IMR-90 (cell line): ENCODE data around the gene DNAI2. TPM values are rescaled to one million over a fixed set of nuclear protein-coding genes. Genes with fewer than 3 reads are reported as not detected.

Source experiments
- ATAC-seq: fragments of 200-7000 bp; cut with Tn5 transposase; 2 replicates; pipeline ENCODE4 v1.9.1; 2020; ENCODE audit warnings: low read depth, mild to moderate bottlenecking, moderate library complexity
- BruUV-seq: library from RNA; stranded (reverse); fragments of 400-500 nt; replicated peaks from 2 replicates; lab custom pipeline; 2021; lab: Mats Ljungman, UMichigan
- CTCF ChIA-PET: fragments of 300-600 bp; formaldehyde crosslinking; extraction: SDS; loops from one replicate; lab custom pipeline; 2021; ENCODE audit warnings: antibody characterized with exemption; lab: Yijun Ruan, JAX
- POLR2A ChIA-PET: fragments of 300-600 bp; sonication (Branson Sonifier 250); formaldehyde crosslinking; loops from one replicate; lab custom pipeline; 2022; ENCODE audit warnings: antibody characterized with exemption; ENCODE audit not compliant: unreplicated experiment; lab: Charles Lee
- DNase-seq: peaks from one replicate; pipeline ENCODE4 v3.0.0; 2013
- H2AFZ ChIP-seq: replicated peaks from 2 replicates; pipeline ENCODE3; 2013; ENCODE audit warnings: low read length, mild to moderate bottlenecking; ENCODE audit not compliant: poor library complexity
- H2AK5ac ChIP-seq: 2 replicates; pipeline ENCODE4 v1.6.1; 2013; ENCODE audit warnings: low read depth, low read length, inconsistent platforms
- H2AK9ac ChIP-seq: replicated peaks from 2 replicates; pipeline ENCODE3; 2013; ENCODE audit warnings: mild to moderate bottlenecking, low read depth, low read length, moderate library complexity; ENCODE audit not compliant: poor library complexity
- H2BK120ac ChIP-seq: 2 replicates; pipeline ENCODE4 v1.6.1; 2013; ENCODE audit warnings: low read depth, low read length, inconsistent platforms
- H2BK15ac ChIP-seq: 3 replicates; pipeline ENCODE4 v1.6.1; 2013; ENCODE audit warnings: low read depth, low read length, inconsistent platforms
- H2BK20ac ChIP-seq: 2 replicates; pipeline ENCODE4 v1.6.1; 2013; ENCODE audit warnings: low read depth, mild to moderate bottlenecking, inconsistent platforms, low read length, moderate library complexity
- H2BK5ac ChIP-seq: 2 replicates; pipeline ENCODE4 v1.6.1; 2013; ENCODE audit warnings: mild to moderate bottlenecking, low read depth, low read length, inconsistent platforms; ENCODE audit not compliant: poor library complexity, severe bottlenecking
- H3K14ac ChIP-seq: replicated peaks from 2 replicates; pipeline ENCODE4 v1.6.1; 2013; ENCODE audit warnings: low read depth, low read length, inconsistent platforms
- H3K18ac ChIP-seq: 2 replicates; pipeline ENCODE4 v1.6.1; 2013; ENCODE audit warnings: low read depth, low read length, control low read depth
- H3K23ac ChIP-seq: 2 replicates; pipeline ENCODE4 v1.6.1; 2013; ENCODE audit warnings: low read depth, low read length, inconsistent platforms
- H3K27ac ChIP-seq: 2 replicates; pipeline ENCODE4 v1.5.1; 2013; ENCODE audit warnings: mild to moderate bottlenecking, control low read depth, low read length; ENCODE audit not compliant: insufficient read depth
- H3K27me3 ChIP-seq: 2 replicates; pipeline ENCODE4 v1.6.1; 2013; ENCODE audit warnings: low read length; ENCODE audit not compliant: control insufficient read depth, insufficient read depth
- H3K36me3 ChIP-seq: 2 replicates; pipeline ENCODE4 v1.6.1; 2013; ENCODE audit warnings: low read length, mixed read lengths; ENCODE audit not compliant: control insufficient read depth, insufficient read depth
- H3K4ac ChIP-seq: 2 replicates; pipeline ENCODE4 v1.6.1; 2013; ENCODE audit warnings: low read depth, low read length, inconsistent platforms
- H3K4me1 ChIP-seq: 2 replicates; pipeline ENCODE4 v1.6.1; 2013; ENCODE audit warnings: low read length, mixed read lengths; ENCODE audit not compliant: control insufficient read depth, insufficient read depth
- H3K4me2 ChIP-seq: 2 replicates; pipeline ENCODE4 v1.6.1; 2013; ENCODE audit warnings: low read depth, mild to moderate bottlenecking, control low read depth, low read length, moderate library complexity
- H3K4me3 ChIP-seq: 2 replicates; pipeline ENCODE4 v1.5.1; 2013; ENCODE audit warnings: low read depth, mild to moderate bottlenecking, control low read depth, low read length, moderate library complexity; ENCODE audit not compliant: insufficient read depth
- H3K56ac ChIP-seq: 2 replicates; pipeline ENCODE4 v1.6.1; 2013; ENCODE audit warnings: low read length, inconsistent platforms; ENCODE audit not compliant: insufficient read depth; ENCODE audit errors: extremely low read depth
- H3K79me1 ChIP-seq, 2 experiments: 2 replicates each; pipeline ENCODE4 v1.6.1; 2013; ENCODE audit warnings: low read length in 2 of 2, inconsistent platforms in 1 of 2, low read depth in 1 of 2
- H3K9ac ChIP-seq: 2 replicates; pipeline ENCODE4 v1.6.1; 2013; ENCODE audit warnings: low read depth, low read length, control low read depth
- H3K9me1 ChIP-seq: 2 replicates; pipeline ENCODE4 v1.6.1; 2013; ENCODE audit warnings: low read length, inconsistent platforms; ENCODE audit not compliant: insufficient read depth
- H3K9me3 ChIP-seq: 2 replicates; pipeline ENCODE4 v1.6.1; 2013; ENCODE audit warnings: low read length; ENCODE audit not compliant: control insufficient read depth, insufficient read depth
- H4K20me1 ChIP-seq: 2 replicates; pipeline ENCODE4 v1.6.1; 2013; ENCODE audit warnings: low read length, inconsistent platforms; ENCODE audit not compliant: insufficient read depth
- H4K5ac ChIP-seq: 2 replicates; pipeline ENCODE4 v1.6.1; 2013; ENCODE audit warnings: mild to moderate bottlenecking, low read depth, low read length, control low read depth
- H4K8ac ChIP-seq, 2 experiments: 2 replicates each; pipeline ENCODE4 v1.6.1; 2013; ENCODE audit warnings: low read depth in 2 of 2, low read length in 2 of 2, control low read depth in 1 of 2, inconsistent platforms in 1 of 2
- H4K91ac ChIP-seq: 2 replicates; pipeline ENCODE4 v1.6.1; 2013; ENCODE audit warnings: low read depth, low read length, inconsistent platforms; ENCODE audit not compliant: insufficient read depth
- BHLHE40 ChIP-seq: fragments of 150-350 bp; IDR thresholded peaks from 2 replicates; pipeline ENCODE4 v1.6.1; 2016; ENCODE audit warnings: mild to moderate bottlenecking, low read depth, low read length
- CEBPB ChIP-seq: IDR thresholded peaks from 2 replicates; pipeline ENCODE4 v1.6.1; 2012; ENCODE audit warnings: low read depth, low read length, improper control_type of control experiment
- CHD1 ChIP-seq: IDR thresholded peaks from 2 replicates; pipeline ENCODE4 v1.6.1; 2012; ENCODE audit warnings: low read depth, low read length, improper control_type of control experiment
- FOS ChIP-seq: fragments of 150-350 bp; IDR thresholded peaks from 2 replicates; pipeline ENCODE4 v1.6.1; 2016; ENCODE audit warnings: low read depth, low read length
- MAFK ChIP-seq: IDR thresholded peaks from 2 replicates; pipeline ENCODE4 v1.6.1; 2012; ENCODE audit warnings: low read depth, low read length, improper control_type of control experiment
- MAZ ChIP-seq: IDR thresholded peaks from 2 replicates; pipeline ENCODE4 v1.6.1; 2012; ENCODE audit warnings: low read depth, mild to moderate bottlenecking, low read length, improper control_type of control experiment, moderate library complexity, borderline replicate concordance
- MXI1 ChIP-seq: IDR thresholded peaks from 2 replicates; pipeline ENCODE4 v1.6.1; 2012; ENCODE audit warnings: low read depth, mild to moderate bottlenecking, low read length, moderate library complexity, borderline replicate concordance
- NFE2L2 ChIP-seq: fragments of 150-350 bp; IDR thresholded peaks from 2 replicates; pipeline ENCODE4 v1.6.1; 2016; ENCODE audit warnings: low read depth, mild to moderate bottlenecking, low read length
- POLR2A ChIP-seq: IDR thresholded peaks from 2 replicates; pipeline ENCODE4 v1.6.1; 2012; ENCODE audit warnings: mild to moderate bottlenecking, low read depth, low read length
- RAD21 ChIP-seq: IDR thresholded peaks from 2 replicates; pipeline ENCODE4 v1.6.1; 2012; ENCODE audit warnings: low read length, improper control_type of control experiment
- RCOR1 ChIP-seq: IDR thresholded peaks from 2 replicates; pipeline ENCODE4 v1.6.1; 2012; ENCODE audit warnings: mild to moderate bottlenecking, low read length, improper control_type of control experiment; ENCODE audit not compliant: insufficient replicate concordance
- RFX5 ChIP-seq: IDR thresholded peaks from 2 replicates; pipeline ENCODE4 v1.8.0; 2012; ENCODE audit warnings: low read depth, mild to moderate bottlenecking, low read length, moderate library complexity
- SMC3 ChIP-seq: fragments of 150-350 bp; IDR thresholded peaks from 2 replicates; pipeline ENCODE4 v1.6.1; 2016; ENCODE audit warnings: low read depth, mild to moderate bottlenecking, antibody characterized with exemption, low read length, moderate library complexity
- WGBS, 2 experiments: methylation state at CpG; one replicate each; pipeline versions ENCODE4 v1.1.5 to v1.1.7; 2013; ENCODE audit warnings: missing lambda C conversion rate in 2 of 2; ENCODE audit not compliant: insufficient read length in 1 of 2; ENCODE audit errors: extremely low coverage in 2 of 2; 5-methylcytosine and 5-hydroxymethylcytosine counted together
- dilution Hi-C: fragments of 300-500 bp; cut with HindIII; formaldehyde crosslinking; loops from one replicate; pipeline ENCODE4 v1.14.3; 2018; ENCODE audit warnings: low sequenced_read_pairs; ENCODE audit not compliant: unreplicated experiment
- in situ Hi-C: fragments of 300-500 bp; cut with MboI; formaldehyde crosslinking; loops from 3 replicates; pipeline ENCODE4 v1.14.3; 2019; ENCODE audit warnings: low sequenced_read_pairs, inconsistent platforms, mixed read lengths
- intact Hi-C: fragments of 100-400 bp; cut with micrococcal nuclease; formaldehyde crosslinking; loops from 2 replicates; pipeline ENCODE4 v1.10.0; 2022
- polyA plus RNA-seq, 3 experiments: library from polyadenylated mRNA; depleted of rRNA; stranded (reverse); fragments of >200 nt; gene quantifications; 2 replicates each; pipeline ENCODE4 v1.2.3, GENCODE V29; 2012; ENCODE audit warnings: low replicate concordance in 1 of 3
- total RNA-seq: library from RNA; depleted of rRNA; stranded (reverse); fragments of >200 nt; gene quantifications from 2 replicates; pipeline ENCODE4 v1.2.3, GENCODE V29; 2012
- TF ChIP-seq, protein P1 (sequence below): fragments of 150-350 bp; IDR thresholded peaks from 2 replicates; pipeline ENCODE4 v1.6.1; 2016; ENCODE audit warnings: low read depth, mild to moderate bottlenecking, low read length, moderate library complexity, borderline replicate concordance
- TF ChIP-seq, protein P2 (sequence below): conservative IDR thresholded peaks from 2 replicates; pipeline ENCODE4 v1.5.1; 2012; ENCODE audit warnings: mild to moderate bottlenecking, low read depth, low read length, improper control_type of control experiment
- TF ChIP-seq, protein P3 (sequence below): fragments of 150-350 bp; IDR thresholded peaks from 2 replicates; pipeline ENCODE4 v1.6.1; 2017; ENCODE audit warnings: mild to moderate bottlenecking, antibody characterized with exemption, low read length, low read depth

Gene DNAI2
- total and polyA plus RNA-seq, 2 of the 4 experiments (the other 2 are of a cell fraction): not detected

DNA sequence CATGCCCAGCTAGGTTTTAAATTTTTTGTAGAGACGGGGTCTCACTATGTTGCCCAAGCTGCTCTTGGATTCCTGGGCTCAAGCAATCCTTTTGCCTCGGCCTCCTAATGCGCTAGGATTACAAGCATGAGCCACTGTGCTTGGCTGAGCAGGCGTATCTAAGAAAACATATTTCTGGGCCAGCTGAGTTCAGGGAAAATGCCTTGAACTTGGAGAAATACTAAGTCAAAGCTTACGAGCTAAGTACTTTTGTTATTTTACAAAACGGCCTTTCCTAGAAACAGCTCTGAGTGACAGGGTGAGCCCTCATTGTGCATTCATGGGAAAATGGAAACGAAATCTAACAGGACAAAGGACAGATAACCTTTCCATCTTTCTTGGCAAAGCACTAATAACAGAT is 24.7 kb downstream of the DNAI2 start:
- CTCF ChIA-PET: no interaction called here
- no TSS peak for BruUV-seq

More for the DNA sequence above, 24.7 kb downstream of the DNAI2 start:
- Histone ChIP-seq H2AK9ac (no peak overlapping the region), H2AK5ac (no peak overlapping the region), H4K5ac (no peak overlapping the region), H3K36me3 (no peaks in the 10 kb centered on the region), H3K9me1 (no peaks in the 10 kb centered on the region), H3K14ac (no peak overlapping the region), H3K27me3 (no peaks in the 10 kb centered on the region; the same call in 1 of the 2 replicates), H3K27ac (no peak overlapping the region), H4K8ac (no peak overlapping the region), H3K4ac (no peak overlapping the region), H3K56ac (no peak overlapping the region), H2BK120ac (no peak overlapping the region), H2BK20ac (no peak overlapping the region), H4K91ac (no peak overlapping the region), H3K4me3 (no peak overlapping the region), H3K9ac (no peak overlapping the region), H2BK5ac (no peak overlapping the region), H2BK15ac (no peak overlapping the region), H2AFZ (no peak overlapping the region), H3K23ac (no peak overlapping the region), H4K20me1 (no peaks in the 10 kb centered on the region), H3K4me1 (no peaks in the 10 kb centered on the region), H3K9me3 (no peaks in the 10 kb centered on the region), H3K79me1 (no peaks in the 10 kb centered on the region), H3K4me2 (no peak overlapping the region), H3K18ac (no peak overlapping the region)
- in situ Hi-C loops (no loop called here), dilution Hi-C loops (no loop called here), intact Hi-C loops (no loop called here)
- DNase-seq: no peak
- WGBS, 2 experiments: 37% methylated on average over 2 of the region's 7 CpGs; no CpG with 5 or more reads in 1 of the 2 experiments
- POLR2A ChIA-PET: no interaction called here
- no peak for TF ChIP-seq MXI1
- no peak for TF ChIP-seq NFE2L2
- TF ChIP-seq BHLHE40: no peak
- no peak for TF ChIP-seq CHD1
- no peak for TF ChIP-seq RCOR1
- TF ChIP-seq RFX5: no peak
- TF ChIP-seq FOS: no peak
- TF ChIP-seq SMC3: no peak
- TF ChIP-seq RAD21: no peak
- no peak for TF ChIP-seq MAZ
- TF ChIP-seq POLR2A: no peak
- TF ChIP-seq, protein P1, sequence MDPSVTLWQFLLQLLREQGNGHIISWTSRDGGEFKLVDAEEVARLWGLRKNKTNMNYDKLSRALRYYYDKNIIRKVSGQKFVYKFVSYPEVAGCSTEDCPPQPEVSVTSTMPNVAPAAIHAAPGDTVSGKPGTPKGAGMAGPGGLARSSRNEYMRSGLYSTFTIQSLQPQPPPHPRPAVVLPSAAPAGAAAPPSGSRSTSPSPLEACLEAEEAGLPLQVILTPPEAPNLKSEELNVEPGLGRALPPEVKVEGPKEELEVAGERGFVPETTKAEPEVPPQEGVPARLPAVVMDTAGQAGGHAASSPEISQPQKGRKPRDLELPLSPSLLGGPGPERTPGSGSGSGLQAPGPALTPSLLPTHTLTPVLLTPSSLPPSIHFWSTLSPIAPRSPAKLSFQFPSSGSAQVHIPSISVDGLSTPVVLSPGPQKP: no peak
- no peak for TF ChIP-seq CEBPB
- no peak for TF ChIP-seq MAFK
- TF ChIP-seq, protein P2, sequence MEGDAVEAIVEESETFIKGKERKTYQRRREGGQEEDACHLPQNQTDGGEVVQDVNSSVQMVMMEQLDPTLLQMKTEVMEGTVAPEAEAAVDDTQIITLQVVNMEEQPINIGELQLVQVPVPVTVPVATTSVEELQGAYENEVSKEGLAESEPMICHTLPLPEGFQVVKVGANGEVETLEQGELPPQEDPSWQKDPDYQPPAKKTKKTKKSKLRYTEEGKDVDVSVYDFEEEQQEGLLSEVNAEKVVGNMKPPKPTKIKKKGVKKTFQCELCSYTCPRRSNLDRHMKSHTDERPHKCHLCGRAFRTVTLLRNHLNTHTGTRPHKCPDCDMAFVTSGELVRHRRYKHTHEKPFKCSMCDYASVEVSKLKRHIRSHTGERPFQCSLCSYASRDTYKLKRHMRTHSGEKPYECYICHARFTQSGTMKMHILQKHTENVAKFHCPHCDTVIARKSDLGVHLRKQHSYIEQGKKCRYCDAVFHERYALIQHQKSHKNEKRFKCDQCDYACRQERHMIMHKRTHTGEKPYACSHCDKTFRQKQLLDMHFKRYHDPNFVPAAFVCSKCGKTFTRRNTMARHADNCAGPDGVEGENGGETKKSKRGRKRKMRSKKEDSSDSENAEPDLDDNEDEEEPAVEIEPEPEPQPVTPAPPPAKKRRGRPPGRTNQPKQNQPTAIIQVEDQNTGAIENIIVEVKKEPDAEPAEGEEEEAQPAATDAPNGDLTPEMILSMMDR: no peak
- TF ChIP-seq, protein P3, sequence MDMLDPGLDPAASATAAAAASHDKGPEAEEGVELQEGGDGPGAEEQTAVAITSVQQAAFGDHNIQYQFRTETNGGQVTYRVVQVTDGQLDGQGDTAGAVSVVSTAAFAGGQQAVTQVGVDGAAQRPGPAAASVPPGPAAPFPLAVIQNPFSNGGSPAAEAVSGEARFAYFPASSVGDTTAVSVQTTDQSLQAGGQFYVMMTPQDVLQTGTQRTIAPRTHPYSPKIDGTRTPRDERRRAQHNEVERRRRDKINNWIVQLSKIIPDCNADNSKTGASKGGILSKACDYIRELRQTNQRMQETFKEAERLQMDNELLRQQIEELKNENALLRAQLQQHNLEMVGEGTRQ: no peak
- no peak for ATAC-seq
